Activated naive CD4-positive, alpha-beta T cell treated with anti-CD3 and anti-CD28 coated beads, Interleukin-2, amount 50 U/mL, for 24 hours (primary cell): ENCODE data around the gene UFD1.

Experiments
- H3K27ac Mint-ChIP-seq: one replicate; pipeline ENCODE4 v1.8.0; 2021; ENCODE audit warnings: mild to moderate bottlenecking, mixed read lengths
- H3K27me3 Mint-ChIP-seq: one replicate; pipeline ENCODE4 v1.8.0; 2021; ENCODE audit warnings: mixed read lengths
- H3K36me3 Mint-ChIP-seq: one replicate; pipeline ENCODE4 v1.8.0; 2021; ENCODE audit warnings: mixed read lengths
- H3K4me1 Mint-ChIP-seq: one replicate; pipeline ENCODE4 v1.8.0; 2021; ENCODE audit warnings: mixed read lengths
- H3K4me3 Mint-ChIP-seq: one replicate; pipeline ENCODE4 v1.8.0; 2021; ENCODE audit warnings: mild to moderate bottlenecking, mixed read lengths
- H3K9me3 Mint-ChIP-seq: one replicate; pipeline ENCODE4 v1.8.0; 2021; ENCODE audit warnings: mixed read lengths

UFD1 gene

DNA sequence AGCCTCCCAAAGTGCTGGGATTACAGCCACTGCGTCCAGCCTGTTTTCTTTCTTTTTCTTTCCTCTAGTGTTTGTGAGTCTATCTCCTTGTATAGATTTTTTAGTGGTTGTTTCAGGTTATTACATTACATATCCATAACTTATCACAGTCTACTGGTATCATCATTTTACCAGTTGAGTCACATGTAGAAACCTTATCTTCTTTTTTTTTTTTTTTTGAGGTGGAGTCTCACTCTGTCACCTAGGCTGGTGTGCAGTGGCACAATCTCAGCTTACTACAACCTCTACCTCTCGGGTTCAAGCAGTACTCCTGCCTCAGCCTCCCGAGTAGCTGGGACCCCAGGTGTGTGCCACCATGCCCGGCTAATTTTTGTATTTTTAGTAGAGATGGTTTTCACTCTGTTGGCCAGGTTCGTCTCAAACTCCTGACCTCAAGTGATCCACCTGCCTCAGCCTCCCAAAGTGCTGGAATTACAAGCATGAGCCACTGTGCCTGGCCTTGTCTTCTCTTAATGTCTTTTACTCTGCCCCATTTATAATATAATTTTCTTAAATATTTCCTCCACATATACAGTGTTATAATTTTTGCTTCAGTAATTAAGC lies 11.7 kb upstream of the UFD1 start:
- H3K27ac Mint-ChIP-seq = no peak overlapping the region
- H3K4me3 Mint-ChIP-seq = no peak overlapping the region
- peaks cover 6% of the 10 kb centered on the region for H3K4me1 Mint-ChIP-seq
- H3K27me3 Mint-ChIP-seq = no peaks in the 10 kb centered on the region
- no peaks in the 10 kb centered on the region for H3K36me3 Mint-ChIP-seq
- no peaks in the 10 kb centered on the region for H3K9me3 Mint-ChIP-seq

DNA sequence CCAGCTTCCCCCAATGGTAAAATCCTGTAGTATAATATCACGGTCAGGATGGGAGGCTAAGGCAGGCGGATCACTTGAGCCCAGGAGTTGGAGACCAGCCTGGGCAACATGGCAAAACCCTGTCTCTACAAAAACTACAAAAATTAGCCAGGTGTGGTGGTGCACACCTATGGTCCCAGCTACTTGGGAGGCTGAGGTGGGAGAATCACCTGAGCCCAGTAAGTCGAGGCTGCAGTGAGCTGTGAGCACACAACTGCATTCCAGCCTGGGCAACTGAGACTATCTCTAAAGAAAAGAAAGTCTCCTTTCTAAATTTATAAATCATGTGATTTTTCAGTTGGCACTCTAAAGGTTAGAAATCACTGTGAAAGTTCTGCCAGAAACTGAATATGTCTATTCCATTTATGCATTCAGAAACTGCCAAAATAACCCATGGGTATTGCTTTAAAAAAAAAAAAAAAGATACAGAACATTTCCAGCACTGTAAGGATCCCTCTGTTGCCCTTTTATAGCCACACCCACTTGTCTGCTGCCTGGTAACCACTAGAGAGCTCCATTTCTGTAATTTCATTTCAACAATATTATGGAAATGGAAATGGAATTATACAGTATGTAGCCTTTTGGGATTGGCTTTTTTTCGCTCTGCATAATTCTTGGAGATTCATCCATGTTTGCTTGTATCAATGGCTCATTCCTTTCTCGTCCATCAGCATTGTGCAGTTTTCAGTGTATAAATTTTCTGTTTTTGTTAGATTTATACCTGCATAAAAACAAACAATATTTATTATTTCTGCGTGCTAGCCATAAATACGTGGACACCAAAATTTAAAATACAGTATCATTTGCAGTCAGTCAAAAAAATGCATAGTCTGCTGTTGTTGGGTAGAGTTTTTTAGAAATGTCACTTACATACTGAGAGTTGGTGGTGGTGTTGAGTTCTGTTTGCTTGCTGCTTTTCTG lies 10.2 kb upstream of the UFD1 start:
- no peaks in the 10 kb centered on the region for H3K4me1 Mint-ChIP-seq
- no peaks in the 10 kb centered on the region for H3K27me3 Mint-ChIP-seq
- H3K9me3 Mint-ChIP-seq = no peaks in the 10 kb centered on the region
- H3K4me3 Mint-ChIP-seq = no peak overlapping the region
- H3K36me3 Mint-ChIP-seq = peaks cover 2% of the 10 kb centered on the region
- H3K27ac Mint-ChIP-seq = no peak overlapping the region

DNA sequence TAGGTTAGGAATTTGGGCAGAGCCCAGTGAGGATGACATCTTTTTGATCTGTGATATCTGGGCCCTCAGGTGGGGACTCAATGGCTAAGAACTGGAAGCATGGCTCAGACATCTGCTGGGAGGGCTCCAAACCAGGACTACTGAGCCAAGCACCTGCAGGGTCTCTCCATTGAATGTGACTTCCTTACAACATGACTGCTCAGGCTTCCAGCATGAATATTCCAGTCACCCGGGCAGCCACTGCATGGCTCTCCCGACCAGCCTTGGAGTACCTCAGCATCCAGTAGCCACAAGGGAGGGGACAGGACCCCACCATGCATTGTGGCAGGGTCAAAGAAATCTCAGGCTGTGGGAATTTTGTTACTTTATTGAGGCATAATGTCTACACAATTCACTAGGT lies 9.3 kb upstream of the UFD1 start:
- H3K27me3 Mint-ChIP-seq = no peaks in the 10 kb centered on the region
- H3K4me3 Mint-ChIP-seq = no peak overlapping the region
- peaks cover 5% of the 10 kb centered on the region for H3K36me3 Mint-ChIP-seq
- H3K4me1 Mint-ChIP-seq = no peaks in the 10 kb centered on the region
- H3K9me3 Mint-ChIP-seq = no peaks in the 10 kb centered on the region
- H3K27ac Mint-ChIP-seq = no peak overlapping the region

DNA sequence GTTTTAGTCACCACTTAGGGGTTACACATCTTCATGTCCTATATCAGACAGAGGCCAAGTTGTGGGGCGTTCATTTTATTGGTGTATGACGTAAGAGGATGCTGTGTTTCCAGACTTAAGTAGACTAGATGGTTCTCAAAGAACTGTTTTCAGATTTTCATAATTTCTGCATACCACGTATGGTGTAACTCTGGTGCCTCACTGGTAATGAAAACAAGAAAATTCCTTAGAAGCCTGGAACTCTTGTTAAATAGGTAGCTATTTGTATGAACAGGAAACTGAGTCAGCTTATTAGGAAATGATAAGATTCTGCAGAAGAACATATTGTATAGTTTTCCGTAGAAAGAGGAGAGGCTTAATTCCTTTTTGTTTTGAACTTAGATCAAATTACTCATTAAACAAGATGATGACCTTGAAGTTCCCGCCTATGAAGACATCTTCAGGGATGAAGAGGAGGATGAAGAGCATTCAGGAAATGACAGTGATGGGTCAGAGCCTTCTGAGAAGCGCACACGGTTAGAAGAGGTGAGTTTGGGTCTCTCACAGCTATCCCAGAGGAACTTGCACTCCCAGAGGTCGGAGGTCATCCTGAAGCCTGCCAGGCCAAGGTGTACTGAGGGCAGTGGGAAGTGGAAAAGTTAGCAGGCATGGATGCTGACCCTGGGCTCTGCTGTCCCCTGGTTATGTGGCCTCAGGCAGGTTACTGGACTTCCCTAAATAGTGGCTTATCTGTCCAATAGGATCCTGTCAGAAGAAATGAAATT lies 4.7 kb upstream of the UFD1 start:
- no peaks in the 10 kb centered on the region for H3K9me3 Mint-ChIP-seq
- H3K4me1 Mint-ChIP-seq = peaks cover 8% of the 10 kb centered on the region
- no peaks in the 10 kb centered on the region for H3K27me3 Mint-ChIP-seq
- H3K27ac Mint-ChIP-seq = peak overlapping the region; percentile 65
- H3K4me3 Mint-ChIP-seq = no peak overlapping the region
- peaks cover 5% of the 10 kb centered on the region for H3K36me3 Mint-ChIP-seq

DNA sequence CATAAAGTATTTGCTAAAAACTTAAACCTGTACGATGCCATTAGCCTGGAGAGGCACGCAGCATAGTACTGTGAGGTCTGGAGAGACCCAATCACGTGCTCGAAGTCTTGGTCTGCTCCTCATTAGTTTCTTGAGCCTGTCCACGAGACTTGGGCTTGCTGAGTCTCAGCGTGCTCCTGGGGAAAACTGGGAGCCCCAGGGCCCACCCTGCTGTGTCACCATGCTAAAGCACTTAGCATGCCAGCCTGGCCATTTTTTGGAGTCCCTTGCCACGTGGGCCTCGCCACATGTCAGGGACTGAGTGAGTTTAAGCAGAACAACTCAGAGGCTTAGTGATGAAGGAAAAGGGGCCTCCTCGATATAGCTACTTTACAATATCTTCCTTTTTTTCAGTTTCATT lies 3.3 kb upstream of the UFD1 start:
- H3K4me1 Mint-ChIP-seq = peaks cover 17% of the 10 kb centered on the region
- H3K36me3 Mint-ChIP-seq = peaks cover 5% of the 10 kb centered on the region

DNA sequence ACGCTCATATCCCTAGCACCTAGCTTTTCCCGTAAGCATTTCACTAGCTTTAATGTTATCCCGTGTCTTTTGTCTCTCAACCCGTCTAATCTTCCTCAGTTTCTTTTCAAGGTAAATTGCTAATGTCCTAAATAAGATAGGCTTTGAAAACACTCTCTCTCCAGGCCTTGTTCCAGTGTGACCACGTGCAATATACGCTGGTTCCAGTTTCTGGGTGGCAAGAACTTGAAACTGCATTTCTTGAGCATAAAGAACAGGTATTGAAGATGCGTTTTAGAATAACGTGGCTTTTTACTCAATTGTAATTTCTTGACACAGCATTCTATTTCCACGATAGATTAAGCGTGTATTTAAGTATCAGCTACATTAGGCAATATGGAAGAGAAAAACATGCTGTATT lies 1.8 kb upstream of the UFD1 start:
- Mint-ChIP-seq H3K4me1 (peaks cover 28% of the 10 kb centered on the region), H3K9me3 (no peaks in the 10 kb centered on the region), H3K4me3 (peak overlapping the region; percentile 98), H3K27me3 (no peaks in the 10 kb centered on the region), H3K27ac (no peak overlapping the region), H3K36me3 (peaks cover 5% of the 10 kb centered on the region)

More for the DNA sequence above, 3.3 kb upstream of the UFD1 start:
- Mint-ChIP-seq H3K9me3 (no peaks in the 10 kb centered on the region), H3K27ac (no peak overlapping the region), H3K27me3 (no peaks in the 10 kb centered on the region), H3K4me3 (no peak overlapping the region)

DNA sequence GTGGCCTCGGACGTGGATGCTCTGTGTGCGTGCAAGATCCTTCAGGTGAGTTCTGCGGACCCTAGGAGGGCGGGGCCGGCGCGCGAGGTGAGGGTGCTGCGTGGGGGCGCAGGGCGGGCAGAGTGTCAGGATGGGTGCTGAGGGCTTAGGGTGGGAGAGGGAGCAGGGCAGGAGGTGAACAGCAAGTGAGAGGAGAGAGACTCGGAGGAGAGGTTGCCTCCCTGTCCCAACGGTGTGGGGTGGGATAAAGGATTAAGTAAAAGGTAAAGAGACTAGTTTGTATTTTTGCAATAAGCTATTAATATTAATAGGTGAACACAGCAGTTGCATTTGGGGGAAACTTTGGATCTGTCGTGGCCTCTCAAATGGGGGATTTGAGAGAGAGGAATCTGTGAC lies 1.2 kb upstream of the UFD1 start:
- H3K4me1 Mint-ChIP-seq = peaks cover 34% of the 10 kb centered on the region
- H3K27me3 Mint-ChIP-seq = no peaks in the 10 kb centered on the region
- H3K27ac Mint-ChIP-seq = peak overlapping the region; percentile 100
- H3K4me3 Mint-ChIP-seq = peak overlapping the region; percentile 98
- peaks cover 5% of the 10 kb centered on the region for H3K36me3 Mint-ChIP-seq
- no peaks in the 10 kb centered on the region for H3K9me3 Mint-ChIP-seq

DNA sequence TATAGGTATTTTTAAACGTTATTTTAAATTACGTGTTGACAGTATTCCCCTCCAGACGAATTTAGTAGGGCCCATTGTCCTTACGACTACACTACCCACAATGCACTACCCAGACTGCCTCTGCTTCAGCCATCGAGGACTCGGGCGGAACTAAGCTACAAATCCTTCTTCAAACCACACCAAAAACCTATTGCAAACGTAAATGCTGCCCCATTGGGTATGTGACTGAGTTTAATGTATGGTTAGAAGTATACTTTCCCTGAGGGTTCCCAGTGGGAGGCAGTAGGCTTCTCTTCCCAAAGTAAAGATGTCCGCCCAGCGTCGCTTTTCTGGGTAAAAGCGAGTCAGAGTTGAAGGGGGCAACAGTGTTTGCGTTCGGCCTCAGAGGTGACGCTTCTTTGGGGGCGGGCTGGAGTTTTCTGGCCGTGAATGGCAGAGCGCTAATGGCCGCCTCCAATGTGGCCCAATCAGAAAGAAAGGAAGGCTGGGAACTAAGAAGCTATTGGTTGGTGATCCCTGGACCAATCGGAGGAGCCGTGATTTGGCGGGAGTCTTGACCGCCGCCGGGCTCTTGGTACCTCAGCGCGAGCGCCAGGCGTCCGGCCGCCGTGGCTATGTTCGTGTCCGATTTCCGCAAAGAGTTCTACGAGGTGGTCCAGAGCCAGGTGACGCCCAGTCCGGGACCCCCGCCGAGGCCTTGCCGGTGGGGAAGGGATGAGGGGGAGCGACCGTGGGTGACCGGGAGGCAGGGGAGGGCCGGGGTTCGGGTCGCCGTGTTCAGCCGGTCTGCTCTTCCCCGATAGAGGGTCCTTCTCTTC lies 571 bp upstream of the UFD1 start, which contains the start of gene CDC45:
TSS of gene CDC45 (plus strand) at position 566 of the 818 bp plus-strand sequence. CDS start at position 615, 49 bp downstream.
- no peaks in the 10 kb centered on the region for H3K27me3 Mint-ChIP-seq
- H3K4me3 Mint-ChIP-seq = peak within 1 kb of the TSS; percentile 98
- peaks cover 35% of the 10 kb centered on the region for H3K4me1 Mint-ChIP-seq
- peak within 1 kb of the TSS; percentile 100 for H3K27ac Mint-ChIP-seq
- H3K9me3 Mint-ChIP-seq = no peaks in the 10 kb centered on the region
- peaks cover 3% of the 10 kb centered on the region for H3K36me3 Mint-ChIP-seq

DNA sequence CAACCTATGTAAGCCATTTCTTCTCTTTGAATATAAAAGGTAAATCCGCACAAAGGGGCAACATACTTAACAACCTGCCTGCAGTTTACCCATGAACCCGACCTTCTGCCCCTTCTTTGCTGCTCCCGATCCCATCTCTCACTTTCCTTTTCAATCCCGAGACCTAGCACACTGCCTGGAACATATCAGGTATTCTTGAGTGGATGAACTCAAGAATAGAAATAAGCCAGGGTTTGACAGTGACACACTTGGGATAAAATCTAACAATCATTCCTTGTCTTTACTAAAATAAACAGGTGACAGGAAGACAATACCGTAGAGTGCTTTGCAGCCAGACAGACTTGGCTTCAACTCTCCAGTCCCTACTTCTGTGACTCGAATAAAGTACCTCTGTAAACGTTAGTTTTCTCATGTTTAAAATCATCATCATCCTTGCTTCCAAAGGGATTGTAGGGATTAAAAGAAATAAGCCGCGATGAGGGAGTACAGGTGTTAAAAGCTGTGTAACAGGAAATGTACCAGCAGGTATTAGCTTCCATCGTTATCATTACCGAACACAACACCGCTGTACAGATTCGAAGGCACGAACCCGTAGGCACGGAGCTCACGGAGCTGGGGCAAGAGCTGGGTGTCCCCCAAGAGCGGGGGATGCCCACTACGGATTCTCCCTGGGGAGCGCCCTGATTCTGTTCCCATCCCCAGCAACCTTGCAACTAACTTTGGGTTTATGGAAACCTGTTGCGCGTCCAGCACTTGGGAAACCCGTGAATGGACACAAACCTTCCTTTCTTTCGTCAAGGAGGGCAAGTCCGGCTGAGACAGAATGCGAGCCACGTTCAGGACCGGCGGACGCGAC lies 720 bp downstream of the UFD1 start:
- H3K27me3 Mint-ChIP-seq = no peaks in the 10 kb centered on the region
- peak overlapping the region; percentile 73 for H3K27ac Mint-ChIP-seq

DNA sequence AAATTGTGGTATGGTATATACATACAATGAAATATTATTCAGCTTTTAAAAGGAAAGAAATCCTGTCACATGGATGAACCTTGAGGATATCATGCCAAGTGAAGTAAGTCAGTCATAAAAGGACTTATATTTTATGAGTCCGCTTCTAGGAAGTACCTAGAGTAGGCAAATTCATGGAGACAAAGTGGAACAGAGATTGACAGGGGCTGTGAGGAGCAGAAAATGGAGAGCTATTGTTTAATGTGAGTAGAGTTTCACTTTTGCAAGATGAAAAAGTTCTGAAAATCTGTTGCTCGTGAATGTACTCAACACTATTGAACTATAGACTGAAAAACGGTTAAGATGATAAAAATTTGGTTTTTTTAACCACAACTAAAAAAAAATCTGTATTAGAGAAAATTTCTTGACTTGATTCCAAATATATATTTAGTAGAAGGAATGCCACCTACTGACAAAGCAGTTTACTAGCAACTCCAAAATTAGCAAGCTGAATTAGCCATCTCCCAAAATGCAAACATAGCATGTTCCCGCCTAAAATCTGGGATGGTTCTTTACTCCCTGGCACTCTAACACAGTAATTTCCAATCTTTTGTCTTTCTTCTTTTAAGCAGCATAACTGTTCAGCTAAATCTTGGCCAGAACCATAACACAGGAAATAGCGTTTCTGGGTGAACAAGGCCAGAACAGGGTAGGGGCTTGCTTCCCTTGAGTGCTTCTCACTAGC lies 1.5 kb downstream of the UFD1 start:
- Mint-ChIP-seq H3K9me3 (no peaks in the 10 kb centered on the region), H3K27ac (peak overlapping the region; percentile 73), H3K36me3 (peaks cover 3% of the 10 kb centered on the region), H3K27me3 (no peaks in the 10 kb centered on the region), H3K4me1 (peaks cover 35% of the 10 kb centered on the region), H3K4me3 (peak overlapping the region; percentile 97)

More for the DNA sequence above, 720 bp downstream of the UFD1 start:
- H3K9me3 Mint-ChIP-seq = no peaks in the 10 kb centered on the region
- peaks cover 3% of the 10 kb centered on the region for H3K36me3 Mint-ChIP-seq
- peak overlapping the region; percentile 97 for H3K4me3 Mint-ChIP-seq
- H3K4me1 Mint-ChIP-seq = peaks cover 35% of the 10 kb centered on the region

DNA sequence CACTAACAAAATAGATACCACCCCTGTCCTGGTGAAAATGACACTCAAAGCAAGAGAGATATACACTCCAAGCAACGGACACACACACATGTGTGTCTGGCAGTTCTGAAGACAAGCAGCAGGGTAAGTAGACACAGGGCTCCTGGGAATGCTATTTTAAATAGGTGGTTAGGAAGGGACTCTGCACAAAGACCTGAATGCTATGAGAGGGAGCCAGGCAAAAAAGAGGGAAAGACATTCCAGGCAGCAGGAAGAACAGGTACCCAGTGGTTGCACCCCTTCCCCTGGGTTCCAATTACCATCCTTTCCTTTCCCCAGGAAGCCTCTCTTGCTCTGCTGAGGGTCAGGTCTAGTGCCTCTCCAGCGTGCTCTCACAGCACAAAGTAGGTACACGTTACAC lies 3.0 kb downstream of the UFD1 start:
- Mint-ChIP-seq H3K36me3 (peaks cover 6% of the 10 kb centered on the region), H3K4me1 (peaks cover 35% of the 10 kb centered on the region), H3K27ac (peak overlapping the region; percentile 10), H3K4me3 (peak overlapping the region; percentile 57), H3K9me3 (no peaks in the 10 kb centered on the region), H3K27me3 (no peaks in the 10 kb centered on the region)

DNA sequence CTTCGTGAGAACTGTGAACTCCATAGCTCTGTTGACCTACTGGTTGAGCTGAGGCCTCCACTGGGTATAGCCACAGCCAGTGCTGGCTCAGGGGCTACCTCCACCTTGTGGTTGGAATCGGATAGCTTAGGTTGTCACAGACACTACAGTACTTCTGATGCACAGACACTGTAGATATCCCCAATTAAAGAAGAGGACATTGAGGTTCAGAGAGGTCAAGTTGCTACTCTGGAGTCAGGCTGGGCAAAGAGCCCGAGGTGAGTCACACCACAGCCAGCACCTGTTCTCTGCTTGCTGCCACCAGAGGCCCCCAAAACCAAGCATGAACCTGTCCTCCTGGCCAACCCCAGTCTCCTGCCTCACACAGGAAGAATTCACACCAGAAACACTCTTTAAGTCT lies 5.4 kb downstream of the UFD1 start:
- Mint-ChIP-seq H3K4me3 (no peak overlapping the region), H3K4me1 (peaks cover 27% of the 10 kb centered on the region), H3K27me3 (no peaks in the 10 kb centered on the region), H3K36me3 (peaks cover 8% of the 10 kb centered on the region), H3K27ac (no peak overlapping the region), H3K9me3 (no peaks in the 10 kb centered on the region)

DNA sequence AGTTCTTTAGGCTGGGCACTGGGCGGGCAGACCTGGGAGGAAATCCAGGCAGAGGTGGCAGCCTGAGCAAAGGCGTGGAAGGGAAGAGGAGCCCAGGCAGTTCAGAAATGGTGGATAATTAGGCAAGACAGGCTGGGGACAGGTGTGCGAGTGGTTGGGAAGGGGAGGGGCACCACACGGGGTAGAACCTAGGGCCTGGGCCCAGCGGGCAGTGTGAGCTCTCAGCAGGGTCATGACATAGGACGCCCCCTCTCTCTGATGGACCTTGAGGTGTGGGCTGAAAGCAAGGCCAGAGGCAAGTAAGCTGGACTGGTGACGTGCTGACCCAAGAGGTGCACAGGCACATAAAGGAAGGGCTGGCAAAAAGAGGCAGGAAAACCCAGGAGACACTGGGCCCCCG lies 6.8 kb downstream of the UFD1 start:
- Mint-ChIP-seq H3K9me3 (no peaks in the 10 kb centered on the region), H3K36me3 (peaks cover 13% of the 10 kb centered on the region), H3K4me3 (no peak overlapping the region), H3K4me1 (peaks cover 17% of the 10 kb centered on the region), H3K27ac (no peak overlapping the region), H3K27me3 (no peaks in the 10 kb centered on the region)

DNA sequence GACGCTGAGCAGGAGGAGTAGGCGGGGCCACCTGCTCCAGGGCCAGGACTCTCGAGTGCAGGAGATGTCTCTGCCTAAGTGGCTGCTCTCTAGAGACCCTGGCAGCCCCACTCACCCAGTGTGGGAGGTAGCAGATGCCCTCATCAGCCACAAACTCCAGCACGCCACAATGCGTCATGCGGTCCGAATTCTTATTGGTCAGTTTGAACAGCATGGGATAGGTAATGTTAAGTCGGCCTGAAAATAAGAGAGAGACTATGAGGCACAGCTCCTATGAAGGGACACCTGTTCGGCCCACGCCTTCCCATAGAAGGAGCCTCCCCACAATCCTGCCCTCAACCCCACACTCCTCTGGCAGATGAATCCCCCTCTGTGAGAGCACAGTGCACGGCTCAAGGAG lies 7.4 kb downstream of the UFD1 start:
- Mint-ChIP-seq H3K4me3 (no peak overlapping the region), H3K9me3 (no peaks in the 10 kb centered on the region), H3K36me3 (peaks cover 13% of the 10 kb centered on the region), H3K27ac (no peak overlapping the region), H3K4me1 (peaks cover 13% of the 10 kb centered on the region), H3K27me3 (no peaks in the 10 kb centered on the region)
